ENCODE data around the gene PCNX1. TPM values are rescaled to one million over a fixed set of nuclear protein-coding genes. Genes with fewer than 3 reads are reported as not detected.
"Not testable (repeated sequence)": the region's sequence is repeated elsewhere in the genome, so short reads cannot be mapped to it uniquely, and the experiment has no call there.

Gene PCNX1
- total RNA-seq, 2 donors from 2014 or later: 31.0 to 44.1 TPM

GRCh38 chr14:70941637-70942341, 34.5 kb downstream of the PCNX1 start:
- DNase-seq: peak; percentile 25
- intact Hi-C loops (cut with DNase I); ATAC-seq: not testable (repeated sequence)

- intact Hi-C loops (cut with DNase I): no loop called here
- no peak for ATAC-seq
These were observed 35.1 kb downstream of the PCNX1 start for GRCh38 chr14:70942342-70942706.

GRCh38 chr14:70942721-70943120, 35.5 kb downstream of the PCNX1 start:
- intact Hi-C loops (cut with DNase I); ATAC-seq: not testable (repeated sequence)

More at GRCh38 chr14:70942342-70942706, 35.1 kb downstream of the PCNX1 start:
- no peak for DNase-seq

GRCh38 chr14:70943838-70944237, 36.6 kb downstream of the PCNX1 start:
- intact Hi-C loops (cut with DNase I): no loop called here
- ATAC-seq (no peak), DNase-seq (no peak)

More at GRCh38 chr14:70942721-70943120, 35.5 kb downstream of the PCNX1 start:
- DNase-seq: not testable (repeated sequence)

DNA sequence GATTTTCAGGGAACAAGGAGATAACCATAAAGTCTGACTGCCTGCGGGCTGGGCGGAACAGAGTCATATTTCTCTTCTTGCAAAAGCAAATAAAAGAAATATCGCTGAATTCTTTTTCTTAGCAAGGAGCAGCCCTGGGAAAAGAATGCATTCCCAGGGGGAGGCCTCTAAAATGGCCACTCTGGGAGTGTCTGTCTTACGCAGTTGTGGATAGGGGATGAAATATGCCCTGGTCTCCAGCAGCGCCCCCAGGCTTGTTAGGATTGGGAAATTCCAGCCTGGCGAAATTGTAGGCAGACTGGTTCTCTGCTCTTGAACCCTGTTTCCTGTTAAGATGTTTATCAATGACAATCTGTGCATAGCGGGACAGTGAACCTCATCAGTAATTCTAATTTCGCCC, 40.5 kb downstream of the PCNX1 start:
- intact Hi-C loops (cut with DNase I): no loop called here
- no peak for DNase-seq
- no peak for ATAC-seq

GRCh38 chr14:70952485-70952884, 45.2 kb downstream of the PCNX1 start:
- ATAC-seq (no peak), DNase-seq (no peak)
- intact Hi-C loops (cut with DNase I): no loop called here

GRCh38 chr14:70954068-70954467, 46.8 kb downstream of the PCNX1 start:
- ATAC-seq: no peak
- intact Hi-C loops (cut with DNase I): no loop called here
- no peak for DNase-seq

- ATAC-seq (peak in 1 of 2 donors; percentile 42), DNase-seq (no peak)
- intact Hi-C loops (cut with DNase I): loop anchor here in 1 of 2 donors (5.0 kb wide), 1 partner anchor 49 kb away; the partner anchor contains the start of gene PCNX1
These were observed 48.6 kb downstream of the PCNX1 start for GRCh38 chr14:70955543-70956480.

DNA sequence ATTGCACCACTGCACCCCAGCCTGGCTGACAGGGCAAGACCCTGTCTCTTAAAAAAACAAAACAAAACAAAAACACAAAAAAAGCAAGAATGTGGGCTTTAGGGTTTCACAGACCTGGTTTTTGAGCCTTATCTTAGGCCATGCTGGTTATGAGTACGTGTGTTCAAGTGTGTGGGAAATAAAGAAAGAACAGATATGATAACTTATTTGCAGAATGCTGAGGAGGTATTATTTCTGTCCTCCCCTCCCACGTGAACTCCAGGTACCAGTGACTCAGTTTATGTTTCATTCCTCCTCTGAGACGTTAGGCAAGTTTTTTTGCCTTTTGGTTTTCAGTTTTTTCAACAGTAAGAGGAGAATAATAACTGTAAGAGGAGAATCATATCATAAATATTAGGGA, 49.3 kb downstream of the PCNX1 start:
- ATAC-seq: no peak
- DNase-seq: no peak
- intact Hi-C loops (cut with DNase I): loop anchor here in 1 of 2 donors (5.0 kb wide), 1 partner anchor 49 kb away; the partner anchor contains the start of gene PCNX1

- intact Hi-C loops (cut with DNase I): loop anchor here in 1 of 2 donors (5.0 kb wide), 1 partner anchor 50 kb away; the partner anchor contains the start of gene PCNX1
- ATAC-seq (no peak), DNase-seq (no peak)
These were observed 50.5 kb downstream of the PCNX1 start for GRCh38 chr14:70957710-70958109.

DNA sequence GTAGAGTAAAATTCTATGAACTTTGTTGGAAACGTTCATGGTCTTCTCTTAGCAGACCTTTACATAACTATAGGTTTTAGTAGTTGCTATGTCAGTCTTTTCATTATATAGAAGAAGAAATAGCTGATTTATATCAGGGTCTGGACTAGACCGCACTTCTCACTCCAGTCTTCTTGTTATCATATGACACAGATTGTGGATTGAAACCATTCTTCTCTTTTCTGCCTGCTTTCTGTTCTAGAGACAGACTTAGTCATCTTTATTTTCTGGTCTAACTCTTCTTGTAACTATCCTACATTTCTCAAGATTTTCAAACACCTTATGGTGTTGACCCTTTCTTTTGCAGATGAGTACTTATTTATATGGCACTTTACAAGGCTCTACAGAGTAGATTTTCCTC, 55.7 kb downstream of the PCNX1 start:
- intact Hi-C loops (cut with DNase I): loop anchor here in 1 of 2 donors (10.0 kb wide), 1 partner anchor 58 kb away; the partner anchor contains the start of gene PCNX1
- ATAC-seq (no peak), DNase-seq (no peak)

- no peak for ATAC-seq
- DNase-seq: no peak
- intact Hi-C loops (cut with DNase I): loop anchor here in 1 of 2 donors (10.0 kb wide), 1 partner anchor 60 kb away; the partner anchor contains the start of gene PCNX1
These were observed 57.2 kb downstream of the PCNX1 start for GRCh38 chr14:70964492-70964891.

DNA sequence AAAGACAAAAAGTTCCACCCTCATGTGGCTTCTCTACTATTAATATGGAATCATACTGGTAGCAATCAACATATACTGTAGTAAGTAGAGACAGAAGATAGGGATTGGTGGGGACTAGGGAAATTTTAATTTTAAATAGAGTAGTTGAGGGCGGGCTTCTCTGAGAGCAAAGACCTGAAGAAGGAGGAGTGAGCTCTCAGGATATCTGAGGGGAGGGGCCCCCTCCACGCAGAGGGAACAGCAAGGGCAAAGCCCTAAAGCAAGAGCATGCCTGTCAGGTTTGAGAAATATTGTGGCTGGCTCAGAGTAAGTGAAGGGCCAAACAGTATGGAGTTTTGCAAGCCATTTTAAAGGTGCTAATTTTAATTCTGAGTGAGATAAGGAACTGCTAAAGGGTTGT, 64.3 kb downstream of the PCNX1 start:
- intact Hi-C loops (cut with DNase I): loop anchor here in 1 of 2 donors (5.0 kb wide), 1 partner anchor 64 kb away; the partner anchor contains the start of gene PCNX1
- DNase-seq (no peak), ATAC-seq (no peak)

DNA sequence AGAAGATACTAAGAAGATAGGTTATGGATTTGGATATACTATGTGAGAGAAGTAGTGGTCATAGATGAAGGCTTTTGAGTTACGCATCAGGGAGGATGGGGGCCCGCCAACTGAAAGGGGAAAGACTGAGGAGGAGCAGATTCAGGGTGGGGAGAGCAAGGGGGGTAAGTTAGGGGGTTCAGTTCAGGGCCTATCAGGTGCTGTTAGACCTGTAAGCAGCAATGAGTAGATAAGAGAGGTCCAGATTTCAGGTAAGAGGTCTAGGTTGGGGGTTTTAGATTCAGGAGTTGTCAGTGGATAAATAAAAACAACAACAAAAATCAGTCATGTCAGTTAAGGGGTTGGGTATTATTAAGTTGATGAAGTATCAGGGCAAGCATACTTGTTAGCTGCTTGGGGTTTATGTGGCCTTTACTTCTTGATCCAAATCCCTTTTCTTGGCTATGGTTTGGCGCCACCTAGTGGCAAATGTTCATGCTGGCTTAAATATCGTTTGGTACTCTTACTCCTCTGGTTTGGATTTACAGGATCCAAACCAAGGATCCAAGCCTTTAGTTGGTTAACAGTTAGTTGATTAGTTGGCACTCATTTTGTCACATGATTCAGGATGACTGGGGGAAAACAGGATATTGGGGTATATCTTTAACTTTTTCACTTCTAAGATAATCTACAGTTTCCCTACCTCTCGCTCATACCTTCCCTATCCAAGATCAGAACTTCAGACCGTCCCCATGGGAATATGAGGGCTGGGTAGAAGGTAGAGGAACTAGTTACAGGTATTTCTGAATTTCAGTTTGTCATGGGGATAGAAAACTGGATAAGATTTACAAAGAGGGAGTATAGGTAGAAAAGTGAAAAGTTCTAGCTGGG, 65.1 kb downstream of the PCNX1 start:
- ATAC-seq: peak; percentile 88 to 91
- peak; percentile 84 for DNase-seq
- intact Hi-C loops (cut with DNase I): loop anchor here in 1 of 2 donors (2.0 to 5.0 kb wide), 2 partner anchors 65 to 156 kb away; partner anchors contain the start of gene PCNX1

- no peak for ATAC-seq
- intact Hi-C loops (cut with DNase I): no loop called here
- no peak for DNase-seq
These were observed 69.3 kb downstream of the PCNX1 start for GRCh38 chr14:70976591-70976990.

- intact Hi-C loops (cut with DNase I): no loop called here
- no peak for ATAC-seq
- no peak for DNase-seq
These were observed 74.0 kb downstream of the PCNX1 start for GRCh38 chr14:70981000-70981952.

DNA sequence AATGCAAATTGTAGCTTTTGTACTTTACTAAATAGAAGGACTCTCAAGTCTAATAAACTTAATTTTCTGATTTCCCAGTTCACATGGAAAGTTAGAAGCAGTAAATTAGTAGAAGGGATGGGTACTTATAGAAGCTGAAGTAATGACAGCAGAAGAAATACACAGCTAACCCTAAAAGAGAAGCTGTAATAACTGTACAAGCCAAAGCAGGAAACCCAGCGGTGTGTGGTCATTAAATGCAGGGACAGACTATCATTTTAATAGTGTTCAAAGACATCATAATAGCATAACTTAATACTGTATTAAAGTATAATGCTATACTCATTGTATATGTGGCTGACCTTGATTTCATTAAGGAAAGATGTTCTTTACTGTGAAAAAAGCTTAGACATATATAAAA, 74.9 kb downstream of the PCNX1 start:
- DNase-seq (no peak), ATAC-seq (no peak)
- intact Hi-C loops (cut with DNase I): no loop called here

DNA sequence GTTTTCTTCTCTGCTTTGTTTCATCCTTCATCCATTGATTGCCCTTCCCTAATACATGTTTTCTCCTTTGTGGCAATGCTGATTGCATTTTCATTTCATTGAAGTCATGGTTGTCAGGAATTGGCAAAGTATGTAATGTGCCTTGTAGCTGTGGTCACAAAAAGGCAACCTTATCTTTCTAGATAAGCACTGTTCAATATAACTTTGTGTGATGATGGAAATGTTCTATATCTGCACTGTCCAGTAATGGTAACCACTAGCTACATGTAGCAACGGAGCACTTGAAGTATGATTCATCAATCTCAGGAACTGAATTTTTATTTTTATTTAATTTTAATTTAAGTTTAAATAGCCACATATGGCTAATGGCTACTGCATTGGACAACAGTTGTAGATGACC, 79.8 kb downstream of the PCNX1 start:
- no peak for DNase-seq
- intact Hi-C loops (cut with DNase I): no loop called here
- peak in 1 of 2 donors; percentile 65 for ATAC-seq
